NCI-H748 (cell line): ENCODE measurements around the gene ARHGAP11A.

Experiments
- DNase-seq: peaks from one replicate; lab custom pipeline; 2025; ENCODE audit not compliant: unreplicated experiment; lab: John Stamatoyannopoulos, UW

Gene ARHGAP11A

GRCh38 chr15:32687556-32687955 lies 72.3 kb downstream of the ARHGAP11A start:
- DNase-seq: no peak

DNA sequence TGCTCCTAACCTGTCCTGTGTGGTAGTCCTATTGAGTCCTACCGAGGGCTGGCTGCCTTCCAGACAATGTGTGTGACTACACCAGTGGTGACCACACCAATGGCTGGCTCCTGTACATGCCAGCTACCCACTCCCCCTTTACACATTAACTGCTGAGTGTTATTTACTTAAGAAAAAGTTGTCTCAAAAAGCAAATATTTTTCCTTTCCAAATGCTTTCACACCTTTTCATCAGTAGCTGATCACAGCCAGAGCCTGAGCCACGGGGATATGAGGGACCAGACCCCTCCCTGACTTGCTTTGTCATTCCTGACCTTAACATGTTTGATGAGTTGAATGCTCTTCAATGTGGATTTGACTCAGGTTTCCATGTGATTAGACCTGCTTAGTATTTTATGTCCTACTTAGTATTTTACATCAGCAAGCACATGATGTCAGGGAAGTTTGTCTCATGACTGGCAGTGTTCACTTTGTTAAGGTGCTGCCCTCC lies 72.9 kb downstream of the ARHGAP11A start:
- DNase-seq: peak; percentile 92
